ENCODE data around the gene FXYD6.
A peak's percentile ranks its signal among the peaks of the same experiment; 100 is the strongest.

The FXYD6 gene

DNA sequence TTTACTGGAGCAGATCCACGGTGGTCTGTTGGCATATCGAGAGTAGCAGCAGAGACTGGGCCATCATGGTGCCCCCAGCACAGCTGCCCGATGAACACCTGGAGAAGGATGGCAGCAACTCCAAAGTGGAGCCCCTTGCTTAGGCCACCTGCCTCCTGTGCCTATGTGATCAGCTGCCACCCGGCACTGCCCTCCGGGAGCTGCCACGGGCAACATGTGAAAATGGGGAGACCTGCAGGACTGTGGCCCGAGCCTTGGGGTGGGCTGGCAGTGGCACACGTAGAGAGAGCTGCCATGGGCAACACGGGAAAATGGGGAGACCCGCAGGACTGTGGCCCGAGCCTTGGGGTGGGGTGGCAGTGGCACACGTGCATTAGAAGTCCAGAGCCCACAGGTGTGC lies 55.0 kb downstream of the FXYD6 start:
- Histone ChIP-seq H3K36me3 (ENCODE audit: insufficient read depth, low read length) (no peaks in the 10 kb centered on the region), H3K9me3 (ENCODE audit: low read depth, low read length) (no peaks in the 10 kb centered on the region), H3K9ac (ENCODE audit: insufficient read length) (no peak overlapping the region), H3K4me3 (no peak overlapping the region), H3K27ac (no peak overlapping the region)
- no peak for TF ChIP-seq FOXP2 (optimal IDR thresholded peaks at IDR 0.05; ENCODE audit: control extremely low read depth, extremely low read length, insufficient read depth)
- TF ChIP-seq EZH2 (IDR thresholded peaks at IDR 0.05): no peak
- no peak for TF ChIP-seq POLR2AphosphoS5 (IDR thresholded peaks at IDR 0.05; ENCODE audit: borderline replicate concordance, low read depth, low read length)
- DNase-seq (ENCODE audit: low read depth, low spot score): no peak

- H3K9me3 ChIP-seq (ENCODE audit: low read depth, low read length): no peaks in the 10 kb centered on the region
- no peak for TF ChIP-seq FOXP2 (optimal IDR thresholded peaks at IDR 0.05; ENCODE audit: control extremely low read depth, extremely low read length, insufficient read depth)
- no peak overlapping the region for H3K27ac ChIP-seq
- no peak for DNase-seq (ENCODE audit: low read depth, low spot score)
- no peak overlapping the region for H3K4me3 ChIP-seq
- H3K36me3 ChIP-seq (ENCODE audit: insufficient read depth, low read length): no peaks in the 10 kb centered on the region
- no peak overlapping the region for H3K9ac ChIP-seq (ENCODE audit: insufficient read length)
These were observed 55.9 kb downstream of the FXYD6 start for GRCh38 chr11:117820516-117820915.

DNA sequence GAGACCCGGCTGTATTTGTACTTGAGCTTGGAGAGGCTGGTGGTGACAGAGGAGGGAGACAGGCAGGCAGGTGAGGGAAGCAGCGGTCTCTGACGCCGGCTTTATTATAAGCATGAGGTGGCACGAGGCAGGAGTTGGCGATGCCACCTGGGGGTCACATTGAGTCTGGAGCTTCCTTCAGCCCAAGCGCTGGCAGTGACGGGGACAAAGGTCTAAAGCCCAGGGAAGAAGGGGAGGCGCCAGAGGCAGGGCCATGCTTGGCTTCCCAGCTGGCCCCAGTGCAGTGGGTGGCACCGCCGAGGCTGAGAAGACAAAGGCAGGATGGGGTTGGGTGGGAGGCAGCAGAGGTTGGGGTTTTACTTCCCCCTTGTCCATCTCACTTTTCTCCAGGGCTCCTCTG lies 56.4 kb downstream of the FXYD6 start:
- Histone ChIP-seq H3K9me3 (ENCODE audit: low read depth, low read length) (no peaks in the 10 kb centered on the region), H3K27ac (no peak overlapping the region), H3K4me3 (no peak overlapping the region), H3K9ac (ENCODE audit: insufficient read length) (no peak overlapping the region), H3K36me3 (ENCODE audit: insufficient read depth, low read length) (no peaks in the 10 kb centered on the region)
- DNase-seq (ENCODE audit: low read depth, low spot score): no peak
- TF ChIP-seq POLR2AphosphoS5 (IDR thresholded peaks at IDR 0.05; ENCODE audit: borderline replicate concordance, low read depth, low read length): no peak
- no peak for TF ChIP-seq EZH2 (IDR thresholded peaks at IDR 0.05)
- TF ChIP-seq FOXP2 (optimal IDR thresholded peaks at IDR 0.05; ENCODE audit: control extremely low read depth, extremely low read length, insufficient read depth): no peak

- no peaks in the 10 kb centered on the region for H3K9me3 ChIP-seq (ENCODE audit: low read depth, low read length)
- H3K27ac ChIP-seq: no peak overlapping the region
- H3K4me3 ChIP-seq: no peak overlapping the region
- TF ChIP-seq EZH2 (IDR thresholded peaks at IDR 0.05) (no peak), FOXP2 (optimal IDR thresholded peaks at IDR 0.05; ENCODE audit: control extremely low read depth, extremely low read length, insufficient read depth) (no peak), POLR2AphosphoS5 (IDR thresholded peaks at IDR 0.05; ENCODE audit: borderline replicate concordance, low read depth, low read length) (no peak)
- H3K36me3 ChIP-seq (ENCODE audit: insufficient read depth, low read length): no peaks in the 10 kb centered on the region
- no peak overlapping the region for H3K9ac ChIP-seq (ENCODE audit: insufficient read length)
- DNase-seq (ENCODE audit: low read depth, low spot score): no peak
These were observed 57.1 kb downstream of the FXYD6 start for GRCh38 chr11:117819096-117820040.

DNA sequence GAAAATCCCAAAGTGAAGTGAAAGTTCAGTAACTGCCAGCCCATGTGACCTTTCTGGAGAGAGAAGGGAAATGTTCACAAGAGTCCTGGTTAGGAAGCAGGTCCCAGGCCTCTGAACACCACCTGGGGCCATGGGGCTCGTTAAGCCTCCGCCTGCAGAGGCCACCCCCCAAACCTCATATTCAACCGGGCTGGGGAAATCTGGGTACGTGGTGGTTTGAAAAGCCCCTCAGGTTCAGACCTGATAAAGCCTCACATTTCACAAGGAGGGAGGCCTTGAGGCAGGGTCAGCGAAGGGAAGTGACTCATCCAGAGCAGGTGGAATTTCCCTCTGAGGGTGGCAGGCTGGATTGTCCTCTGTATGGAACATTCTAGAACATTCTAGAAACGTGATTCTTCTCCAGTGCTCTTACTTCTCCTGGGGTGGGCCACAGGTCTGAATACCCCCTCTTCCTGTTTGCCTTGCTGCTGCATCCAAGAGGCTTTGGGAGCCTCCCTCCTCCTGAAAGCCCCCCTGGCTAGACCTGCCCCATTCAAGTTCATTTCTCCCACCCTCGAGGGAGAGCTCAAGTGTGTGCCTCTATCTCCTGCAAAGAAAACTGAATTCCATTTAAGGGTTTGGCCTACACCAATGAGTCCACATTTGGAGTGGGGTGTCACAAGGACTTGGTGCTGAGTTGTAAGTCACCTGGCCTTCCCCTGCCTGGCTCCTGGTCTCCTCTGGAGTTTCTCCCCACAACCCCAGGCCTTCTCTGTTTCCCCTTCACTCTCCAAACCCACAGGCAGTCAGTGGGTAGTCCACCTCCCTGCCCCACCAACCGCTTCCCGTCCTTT lies 58.2 kb downstream of the FXYD6 start:
- no peak for DNase-seq (ENCODE audit: low read depth, low spot score)
- Histone ChIP-seq H3K9me3 (ENCODE audit: low read depth, low read length) (no peaks in the 10 kb centered on the region), H3K36me3 (ENCODE audit: insufficient read depth, low read length) (no peaks in the 10 kb centered on the region), H3K27ac (no peak overlapping the region), H3K9ac (ENCODE audit: insufficient read length) (no peak overlapping the region), H3K4me3 (peak overlapping the region; percentile 72; the same call in 1 of the 2 replicates)
- TF ChIP-seq POLR2AphosphoS5 (IDR thresholded peaks at IDR 0.05; ENCODE audit: borderline replicate concordance, low read depth, low read length): no peak
- no peak for TF ChIP-seq FOXP2 (optimal IDR thresholded peaks at IDR 0.05; ENCODE audit: control extremely low read depth, extremely low read length, insufficient read depth)

DNA sequence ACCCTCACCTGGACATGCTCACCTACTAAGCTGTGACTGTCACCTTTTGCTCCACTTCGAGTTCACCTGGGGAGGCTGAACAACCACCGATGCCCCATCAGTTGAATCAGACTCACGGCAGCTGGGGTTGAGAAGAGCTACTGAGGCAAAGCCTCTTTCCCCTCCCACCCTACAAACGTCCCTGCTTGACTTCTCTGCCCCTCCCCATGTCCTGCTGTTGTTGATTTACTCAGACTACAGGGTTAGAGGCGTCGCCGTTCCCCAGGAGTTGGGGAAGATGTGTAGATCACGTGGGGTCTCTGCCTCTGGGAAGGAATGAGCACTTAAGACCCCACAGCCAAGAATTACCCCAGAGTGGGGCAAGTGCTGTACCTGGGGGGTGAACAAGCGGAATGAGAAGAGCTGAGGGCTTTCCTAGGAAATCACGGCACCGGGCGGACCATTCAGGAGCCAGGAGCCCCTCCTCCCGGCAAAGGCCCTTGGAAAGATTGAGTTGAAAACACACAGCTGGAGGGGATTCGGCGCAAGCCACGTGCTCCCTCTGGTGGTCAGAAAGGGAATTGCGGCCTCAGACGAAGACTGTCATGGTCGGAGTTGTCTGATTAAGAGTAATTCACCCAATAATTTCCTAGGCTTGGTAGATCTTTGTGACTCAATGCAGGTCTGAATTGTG lies 59.0 kb downstream of the FXYD6 start:
- Histone ChIP-seq H3K9me3 (ENCODE audit: low read depth, low read length) (no peaks in the 10 kb centered on the region), H3K9ac (ENCODE audit: insufficient read length) (no peak overlapping the region), H3K4me3 (peak overlapping the region; percentile 72), H3K36me3 (ENCODE audit: insufficient read depth, low read length) (no peaks in the 10 kb centered on the region), H3K27ac (no peak overlapping the region)
- peak; percentile 48 for DNase-seq (ENCODE audit: low read depth, low spot score)
- TF ChIP-seq FOXP2 (optimal IDR thresholded peaks at IDR 0.05; ENCODE audit: control extremely low read depth, extremely low read length, insufficient read depth) (no peak), EZH2 (IDR thresholded peaks at IDR 0.05) (no peak), POLR2AphosphoS5 (IDR thresholded peaks at IDR 0.05; ENCODE audit: borderline replicate concordance, low read depth, low read length) (no peak)

- Histone ChIP-seq H3K36me3 (ENCODE audit: insufficient read depth, low read length) (no peaks in the 10 kb centered on the region), H3K9me3 (ENCODE audit: low read depth, low read length) (no peaks in the 10 kb centered on the region), H3K27ac (0 out of 2 replicates have a peak overlapping the region, but pooled peaks have one; percentile 37), H3K4me3 (peak overlapping the region; percentile 72), H3K9ac (ENCODE audit: insufficient read length) (peak overlapping the region; percentile 28)
- TF ChIP-seq EZH2 (IDR thresholded peaks at IDR 0.05): no peak
- TF ChIP-seq FOXP2 (optimal IDR thresholded peaks at IDR 0.05; ENCODE audit: control extremely low read depth, extremely low read length, insufficient read depth): no peak
- no peak for TF ChIP-seq POLR2AphosphoS5 (IDR thresholded peaks at IDR 0.05; ENCODE audit: borderline replicate concordance, low read depth, low read length)
- DNase-seq (ENCODE audit: low read depth, low spot score): no peak
These were observed 59.6 kb downstream of the FXYD6 start for GRCh38 chr11:117816846-117817367.
